HCT116 (cell line): ENCODE measurements around the gene GPR62. TPM values are rescaled to one million over a fixed set of nuclear protein-coding genes. Genes with fewer than 3 reads are reported as not detected.

Experiments used
- ATAC-seq: fragments of 200-7000 bp; cut with Tn5 transposase; 2 replicates; pipeline ENCODE4 v1.9.1; 2020; ENCODE audit warnings: mild to moderate bottlenecking, moderate library complexity
- BruUV-seq: library from RNA; stranded (reverse); fragments of 400-500 nt; replicated peaks from 2 replicates; lab custom pipeline; 2021; lab: Mats Ljungman, UMichigan
- CTCF ChIA-PET: fragments of 300-600 bp; sonication (Branson Sonifier 250); formaldehyde crosslinking; loops from one replicate; lab custom pipeline; 2021; ENCODE audit warnings: antibody characterized with exemption; lab: Charles Lee
- POLR2A ChIA-PET: fragments of 300-600, 350-600 bp; sonication (Branson Sonifier 250); formaldehyde crosslinking; loops from one replicate; lab custom pipeline; 2021; ENCODE audit warnings: antibody characterized with exemption; lab: Charles Lee
- RAD21 ChIA-PET, 2 experiments: fragments of 300-600 bp; sonication (Branson Sonifier 250); formaldehyde crosslinking; loops; one replicate each; lab custom pipeline; 2023; ENCODE audit warnings: low total read pairs in 2 of 2; ENCODE audit not compliant: uncharacterized antibody in 2 of 2, unreplicated experiment in 2 of 2, low non-redundant PET in 1 of 2; lab: Charles Lee
- DNase-seq: peaks from one replicate; pipeline ENCODE4 v3.0.0-alpha.2; 2010; ENCODE audit warnings: low read depth, low spot score
- H2AFZ ChIP-seq: fragments of 200-600 bp; shearing (Covaris generic), sonication (generic); 2 replicates; pipeline ENCODE4 v1.6.1; 2017; ENCODE audit warnings: low read depth, mixed run types, mixed read lengths, antibody characterized with exemption, low read length; ENCODE audit not compliant: poor library complexity, severe bottlenecking
- H3K27ac ChIP-seq: 2 replicates; pipeline ENCODE4 v1.5.1; 2012; ENCODE audit warnings: low read depth, low read length
- H3K27me3 ChIP-seq: fragments of 200-600 bp; sonication (generic); 2 replicates; pipeline ENCODE4 v1.6.1; 2016; ENCODE audit warnings: mixed run types, low read length, mixed read lengths; ENCODE audit not compliant: insufficient read depth
- H3K36me3 ChIP-seq, 2 experiments: fragments of 200-500 bp in 1 of 2; fragments of 200-600 bp in 1 of 2; sonication (Bioruptor generic) in 1 of 2; sonication (generic) in 1 of 2; 2 replicates each; pipeline versions ENCODE4 v1.5.1 to v1.6.1; 2014 to 2016; ENCODE audit warnings: low read length in 2 of 2, inconsistent platforms in 1 of 2, mixed read lengths in 1 of 2, mixed run types in 1 of 2; ENCODE audit not compliant: insufficient read depth in 2 of 2, control insufficient read depth in 1 of 2
- H3K4me1 ChIP-seq, 2 experiments: fragments of 200-600 bp in 1 of 2; sonication (generic) in 1 of 2; 2 replicates each; pipeline versions ENCODE4 v1.5.1 to v1.6.1; 2012 to 2017; ENCODE audit warnings: low read length in 2 of 2, inconsistent platforms in 1 of 2, mild to moderate bottlenecking in 1 of 2, mixed read lengths in 1 of 2, mixed run types in 1 of 2, moderate library complexity in 1 of 2; ENCODE audit not compliant: insufficient read depth in 2 of 2, control insufficient read depth in 1 of 2
- H3K4me2 ChIP-seq: fragments of 200-600 bp; sonication (generic); 2 replicates; pipeline ENCODE4 v1.6.1; 2017; ENCODE audit warnings: mixed run types, low read length, mixed read lengths
- H3K4me3 ChIP-seq, 2 experiments: fragments of 200-600 bp in 1 of 2; sonication (generic) in 1 of 2; replicated peaks in 1 of 2; 2 replicates each; pipeline ENCODE4 v1.5.1; 2011 to 2016; ENCODE audit warnings: low read length in 2 of 2, control low read depth in 1 of 2, low read depth in 1 of 2, mild to moderate bottlenecking in 1 of 2, mixed read lengths in 1 of 2, mixed run types in 1 of 2
- H3K79me2 ChIP-seq: fragments of 200-600 bp; sonication (generic); 2 replicates; pipeline ENCODE4 v1.6.1; 2017; ENCODE audit warnings: mild to moderate bottlenecking, mixed run types, low read length, moderate library complexity, mixed read lengths; ENCODE audit not compliant: insufficient read depth
- H3K9ac ChIP-seq: fragments of 200-600 bp; sonication (generic); 2 replicates; pipeline ENCODE4 v1.6.1; 2016; ENCODE audit warnings: low read length, mixed read lengths
- H3K9me2 ChIP-seq: fragments of 200-600 bp; sonication (generic), shearing (Covaris generic); 2 replicates; pipeline ENCODE4 v1.6.1; 2017; ENCODE audit warnings: mixed run types, mild to moderate bottlenecking, moderate library complexity; ENCODE audit not compliant: insufficient read depth
- H3K9me3 ChIP-seq, 2 experiments: fragments of 200-500 bp in 1 of 2; fragments of 200-600 bp in 1 of 2; sonication (Bioruptor generic) in 1 of 2; sonication (generic) in 1 of 2; 2 replicates each; pipeline ENCODE4 v1.6.1; 2014 to 2017; ENCODE audit warnings: low read length in 2 of 2, mixed read lengths in 2 of 2, inconsistent platforms in 1 of 2, low read depth in 1 of 2, mild to moderate bottlenecking in 1 of 2, mixed run types in 1 of 2, moderate library complexity in 1 of 2; ENCODE audit not compliant: control insufficient read depth in 1 of 2, insufficient read depth in 1 of 2
- H4K20me1 ChIP-seq: fragments of 200-600 bp; sonication (generic), shearing (Covaris generic); 2 replicates; pipeline ENCODE4 v1.6.1; 2017; ENCODE audit warnings: mixed run types, mild to moderate bottlenecking, moderate library complexity; ENCODE audit not compliant: insufficient read depth
- ATF3 ChIP-seq: IDR thresholded peaks from 2 replicates; pipeline ENCODE4 v1.6.1; 2012
- CBX3 ChIP-seq: IDR thresholded peaks from 2 replicates; pipeline ENCODE4 v1.6.1; 2012; ENCODE audit warnings: low read depth
- CEBPB ChIP-seq: IDR thresholded peaks from 2 replicates; pipeline ENCODE4 v1.6.1; 2012; ENCODE audit warnings: low read depth
- EZH2phosphoT487 ChIP-seq: fragments of 200-600 bp; IDR thresholded peaks from 2 replicates; pipeline ENCODE4 v1.6.1; 2018; ENCODE audit warnings: antibody characterized with exemption, borderline replicate concordance
- JUND ChIP-seq: IDR thresholded peaks from 2 replicates; pipeline ENCODE4 v1.6.1; 2012
- POLR2A ChIP-seq: IDR thresholded peaks from 2 replicates; pipeline ENCODE4 v1.7.0; 2011; ENCODE audit warnings: borderline replicate concordance; ENCODE audit not compliant: insufficient read depth, insufficient read length; ENCODE audit errors: extremely low read depth
- POLR2AphosphoS5 ChIP-seq: IDR thresholded peaks from 2 replicates; pipeline ENCODE4 v1.6.1; 2011; ENCODE audit warnings: mild to moderate bottlenecking, low read depth, low read length, moderate library complexity
- RAD21 ChIP-seq: IDR thresholded peaks from 2 replicates; pipeline ENCODE4 v1.6.1; 2012; ENCODE audit warnings: low read depth, mild to moderate bottlenecking
- REST ChIP-seq: IDR thresholded peaks from 2 replicates; pipeline ENCODE4 v1.6.1; 2012; ENCODE audit warnings: low read depth
- SIN3A ChIP-seq: IDR thresholded peaks from 2 replicates; pipeline ENCODE4 v1.6.1; 2012; ENCODE audit warnings: low read depth
- SP1 ChIP-seq: IDR thresholded peaks from 2 replicates; pipeline ENCODE4 v1.6.1; 2012; ENCODE audit warnings: low read depth
- SRF ChIP-seq: IDR thresholded peaks from 2 replicates; pipeline ENCODE4 v1.6.1; 2012; ENCODE audit warnings: low read depth
- TCF7L2 ChIP-seq: IDR thresholded peaks from 2 replicates; pipeline ENCODE4 v1.7.0; 2011; ENCODE audit warnings: borderline replicate concordance, inconsistent platforms; ENCODE audit not compliant: insufficient read depth, insufficient read length; ENCODE audit errors: extremely low read depth
- YY1 ChIP-seq: IDR thresholded peaks from 2 replicates; pipeline ENCODE4 v1.6.1; 2011; ENCODE audit warnings: low read length, low read depth, moderate library complexity, mild to moderate bottlenecking; ENCODE audit not compliant: insufficient replicate concordance; ENCODE audit errors: extremely low read depth
- ZFX ChIP-seq: fragments of 450-650 bp; IDR thresholded peaks from 2 replicates; pipeline ENCODE4 v1.6.1; 2017
- ZNF274 ChIP-seq: fragments of 200-500 bp; sonication (Bioruptor generic); IDR thresholded peaks from 2 replicates; pipeline ENCODE4 v1.6.1; 2014; ENCODE audit warnings: mild to moderate bottlenecking, low read depth, low read length, inconsistent platforms
- intact Hi-C: fragments of 100-400 bp; cut with micrococcal nuclease; formaldehyde crosslinking; loops from 2 replicates; pipeline ENCODE4 v1.10.0; 2022
- total RNA-seq: library from RNA; stranded (reverse); gene quantifications from one replicate; pipeline ENCODE4 v1.2.1, GENCODE V29; 2021; ENCODE audit not compliant: unreplicated experiment

Gene GPR62
- total RNA-seq, 1 experiment from 2014 or later = not detected

GRCh38 chr3:51998774-51999173, 43.6 kb downstream of the GPR62 start:
- H3K9me2 ChIP-seq = no peaks in the 10 kb centered on the region
- peaks cover 12 to 16% of the 10 kb centered on the region in 2 experiments for H3K36me3 ChIP-seq
- CTCF ChIA-PET = interaction anchor here (1.6 kb wide), 1 partner anchor 39 kb away, joined by 3 read pairs; no protein-coding TSS in a partner anchor
- RAD21 ChIA-PET = no interaction called here
- no peaks in the 10 kb centered on the region for H4K20me1 ChIP-seq
- H3K27ac ChIP-seq = no peak overlapping the region
- H2AFZ ChIP-seq = no peak overlapping the region
- no peak for DNase-seq
- no peak overlapping the region for H3K4me3 ChIP-seq
- TF ChIP-seq ZNF274 = no peak
- no peak for TF ChIP-seq YY1
- no peak for TF ChIP-seq ATF3
- TF ChIP-seq CBX3 = no peak
- TF ChIP-seq POLR2A = no peak
- TF ChIP-seq ZFX = no peak
- TF ChIP-seq SRF = no peak
- TF ChIP-seq EZH2phosphoT487 = no peak
- TF ChIP-seq RAD21 = no peak
- TF ChIP-seq, all 23 proteins: peak for 0
- Histone ChIP-seq H3K4me1 (peaks cover 13 to 38% of the 10 kb centered on the region in 2 experiments), H3K27me3 (no peaks in the 10 kb centered on the region), H3K9me3 (no peaks in the 10 kb centered on the region), H3K9ac (no peak overlapping the region), H3K4me2 (no peak overlapping the region), H3K79me2 (peaks cover 20% of the 10 kb centered on the region)
- no TSS peak for BruUV-seq
- intact Hi-C loops = no loop called here
- POLR2A ChIA-PET = interaction anchor here (1.3 kb wide), 1 partner anchor 16 kb away, joined by 8 read pairs; the partner anchor contains the start of gene ACY1
- ATAC-seq = no peak

- Histone ChIP-seq H3K27me3 (no peaks in the 10 kb centered on the region), H3K27ac (no peak overlapping the region), H3K9me2 (no peaks in the 10 kb centered on the region), H3K36me3 (peaks cover 2 to 5% of the 10 kb centered on the region in 2 experiments; a peak in 3 of 4 replicates), H3K9ac (no peak overlapping the region), H2AFZ (no peak overlapping the region), H4K20me1 (no peaks in the 10 kb centered on the region), H3K4me2 (no peak overlapping the region), H3K79me2 (peaks cover 9% of the 10 kb centered on the region), H3K9me3 (no peaks in the 10 kb centered on the region), H3K4me3 (no peak overlapping the region), H3K4me1 (peaks cover 6 to 27% of the 10 kb centered on the region in 2 experiments)
- no TSS peak for BruUV-seq
- CTCF ChIA-PET = no interaction called here
- RAD21 ChIA-PET = no interaction called here
- intact Hi-C loops = loop anchor here (2.0 to 5.0 kb wide), 4 partner anchors 57 to 337 kb away; partner anchors contain the start of genes DUSP7 and PARP3
- ATAC-seq (no peak), DNase-seq (no peak)
- POLR2A ChIA-PET = no interaction called here
- no peak for TF ChIP-seq ZFX
- no peak for TF ChIP-seq POLR2A
- no peak for TF ChIP-seq SP1
- TF ChIP-seq SIN3A = no peak
- TF ChIP-seq TCF7L2 = no peak
- no peak for TF ChIP-seq CEBPB
- no peak for TF ChIP-seq YY1
- no peak for TF ChIP-seq REST
- no peak for TF ChIP-seq SRF
- TF ChIP-seq POLR2AphosphoS5 = no peak
- no peak for TF ChIP-seq CBX3
- TF ChIP-seq JUND = no peak
- no peak for TF ChIP-seq RAD21
Measured at GRCh38 chr3:51999846-52000245, 44.7 kb downstream of the GPR62 start.
